Measurements from ENCODE around the gene STKLD1.

STKLD1 gene

DNA sequence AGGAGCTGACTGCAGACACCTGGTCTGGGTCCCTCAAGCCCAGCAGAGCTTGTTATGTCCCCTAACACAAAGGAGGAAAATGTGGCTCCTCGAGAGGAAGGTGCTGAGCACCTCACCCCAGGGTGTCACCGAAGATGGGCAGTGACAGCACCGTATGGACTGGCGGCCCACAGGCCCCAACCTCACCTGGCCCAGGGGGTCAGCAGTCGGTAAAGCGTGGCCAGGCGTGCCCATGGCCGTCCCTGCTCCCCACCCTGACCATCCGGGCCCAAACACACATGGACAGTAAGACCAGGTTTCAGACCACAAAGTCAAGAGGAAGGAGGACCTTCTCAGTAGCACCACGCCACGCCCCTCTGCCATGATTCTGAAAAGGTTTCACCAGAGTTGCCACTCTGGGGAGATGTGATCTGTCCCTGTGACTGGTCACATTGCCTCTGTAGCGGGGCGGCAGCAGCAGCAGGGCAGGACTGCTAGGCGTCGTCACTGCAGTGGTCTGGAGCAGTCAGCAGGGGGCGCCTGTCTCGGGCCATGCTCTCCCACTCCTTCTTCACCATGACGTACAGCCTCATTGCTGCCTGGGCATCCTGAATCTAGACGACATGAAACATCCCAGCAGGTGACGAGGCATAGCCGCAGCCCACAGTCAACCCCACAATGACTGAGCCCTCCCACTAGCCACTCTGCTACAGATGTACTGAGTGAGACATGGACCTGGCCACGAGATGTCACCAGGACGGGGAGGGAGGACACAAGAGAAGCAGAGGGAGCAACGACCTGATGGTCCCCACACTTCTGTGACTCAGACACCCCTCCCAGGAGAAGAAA lies 30.5 kb downstream of the STKLD1 start:
- H3K27ac ChIP-seq: no peak overlapping the region
- TF ChIP-seq, protein P1, sequence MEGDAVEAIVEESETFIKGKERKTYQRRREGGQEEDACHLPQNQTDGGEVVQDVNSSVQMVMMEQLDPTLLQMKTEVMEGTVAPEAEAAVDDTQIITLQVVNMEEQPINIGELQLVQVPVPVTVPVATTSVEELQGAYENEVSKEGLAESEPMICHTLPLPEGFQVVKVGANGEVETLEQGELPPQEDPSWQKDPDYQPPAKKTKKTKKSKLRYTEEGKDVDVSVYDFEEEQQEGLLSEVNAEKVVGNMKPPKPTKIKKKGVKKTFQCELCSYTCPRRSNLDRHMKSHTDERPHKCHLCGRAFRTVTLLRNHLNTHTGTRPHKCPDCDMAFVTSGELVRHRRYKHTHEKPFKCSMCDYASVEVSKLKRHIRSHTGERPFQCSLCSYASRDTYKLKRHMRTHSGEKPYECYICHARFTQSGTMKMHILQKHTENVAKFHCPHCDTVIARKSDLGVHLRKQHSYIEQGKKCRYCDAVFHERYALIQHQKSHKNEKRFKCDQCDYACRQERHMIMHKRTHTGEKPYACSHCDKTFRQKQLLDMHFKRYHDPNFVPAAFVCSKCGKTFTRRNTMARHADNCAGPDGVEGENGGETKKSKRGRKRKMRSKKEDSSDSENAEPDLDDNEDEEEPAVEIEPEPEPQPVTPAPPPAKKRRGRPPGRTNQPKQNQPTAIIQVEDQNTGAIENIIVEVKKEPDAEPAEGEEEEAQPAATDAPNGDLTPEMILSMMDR (conservative IDR thresholded peaks at IDR 0.05): peak; percentile 98

DNA sequence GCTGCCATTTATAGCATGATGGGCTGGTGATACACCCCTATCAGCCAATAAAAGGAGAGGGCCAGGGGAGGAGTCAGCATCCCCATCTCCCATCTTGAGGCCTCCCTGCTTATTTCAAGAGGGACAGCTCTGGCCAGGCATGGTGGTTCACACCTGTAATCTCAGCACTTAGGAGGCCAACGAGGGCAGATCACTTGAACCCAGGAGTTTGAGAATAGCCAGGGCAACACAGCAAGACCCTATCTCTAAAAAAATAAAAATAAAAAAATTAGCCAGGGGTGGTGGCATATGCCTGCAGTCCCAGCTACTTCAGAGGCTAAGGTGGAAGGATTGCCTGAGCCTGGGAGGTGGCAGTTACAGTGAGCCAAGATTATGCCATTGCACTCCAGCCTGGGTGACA lies 31.9 kb downstream of the STKLD1 start:
- TF ChIP-seq, protein P1 (conservative IDR thresholded peaks at IDR 0.05): no peak
- H3K27ac ChIP-seq: no peak overlapping the region

- H3K27ac ChIP-seq: no peak overlapping the region
- TF ChIP-seq, protein P1 (conservative IDR thresholded peaks at IDR 0.05): no peak
Observed at GRCh38 chr9:133415170-133415569, 39.0 kb downstream of the STKLD1 start.

DNA sequence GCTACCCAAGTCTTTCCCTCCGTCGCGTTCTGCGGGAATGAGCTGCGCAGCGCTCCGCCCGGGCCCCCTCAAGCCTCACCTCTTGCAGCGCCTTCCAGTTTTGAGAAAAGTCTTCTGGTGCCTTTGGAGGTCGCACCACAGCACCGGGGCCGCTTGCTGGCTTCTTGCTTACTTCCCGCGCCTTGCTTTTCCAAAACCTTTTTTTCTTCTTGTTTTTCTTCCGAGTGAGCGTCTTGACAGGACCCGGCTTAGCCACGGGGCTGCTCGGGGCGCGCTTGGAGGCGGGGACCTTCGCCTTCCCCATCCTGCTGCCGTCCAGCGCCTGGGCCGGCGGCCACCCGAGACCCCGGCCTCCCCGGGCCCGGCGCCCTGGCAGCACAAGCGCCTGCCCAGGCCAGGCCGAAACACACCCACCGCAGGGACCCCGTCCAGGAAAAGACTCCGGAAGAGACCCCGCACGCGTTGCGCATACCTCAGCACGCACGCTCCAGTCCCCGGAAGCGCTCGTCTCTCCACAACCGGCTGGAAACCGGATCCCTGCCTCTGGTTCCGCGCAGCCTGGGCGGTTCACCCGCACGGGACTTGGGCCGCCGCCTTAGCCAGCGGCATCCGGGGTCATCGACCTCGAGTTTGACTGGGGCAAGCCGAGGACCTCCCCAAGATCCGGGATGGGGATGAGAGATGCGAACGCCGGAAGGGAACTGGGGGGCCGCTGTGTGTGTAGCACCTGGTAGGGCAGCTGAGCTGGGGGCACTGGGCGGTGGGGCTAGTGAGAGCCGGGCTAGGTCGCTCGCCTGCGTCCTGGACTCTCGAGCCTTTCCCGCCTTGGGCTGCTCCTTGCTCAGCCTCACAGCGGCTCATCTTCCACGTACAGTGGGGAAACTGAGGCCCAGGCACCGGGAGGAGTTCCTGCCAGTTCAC lies 41.6 kb downstream of the STKLD1 start, which contains the start of gene REXO4:
TSS of gene REXO4 (minus strand) at position 470 of the 921 bp plus-strand sequence. CDS start at position 304, 166 bp downstream.
- TF ChIP-seq, protein P1 (conservative IDR thresholded peaks at IDR 0.05): no peak
- peak within 1 kb of the TSS; percentile 89 for H3K27ac ChIP-seq

GRCh38 chr9:133419005-133419404 lies 42.8 kb downstream of the STKLD1 start:
- TF ChIP-seq, protein P1 (conservative IDR thresholded peaks at IDR 0.05): no peak
- peak overlapping the region; percentile 89 for H3K27ac ChIP-seq

DNA sequence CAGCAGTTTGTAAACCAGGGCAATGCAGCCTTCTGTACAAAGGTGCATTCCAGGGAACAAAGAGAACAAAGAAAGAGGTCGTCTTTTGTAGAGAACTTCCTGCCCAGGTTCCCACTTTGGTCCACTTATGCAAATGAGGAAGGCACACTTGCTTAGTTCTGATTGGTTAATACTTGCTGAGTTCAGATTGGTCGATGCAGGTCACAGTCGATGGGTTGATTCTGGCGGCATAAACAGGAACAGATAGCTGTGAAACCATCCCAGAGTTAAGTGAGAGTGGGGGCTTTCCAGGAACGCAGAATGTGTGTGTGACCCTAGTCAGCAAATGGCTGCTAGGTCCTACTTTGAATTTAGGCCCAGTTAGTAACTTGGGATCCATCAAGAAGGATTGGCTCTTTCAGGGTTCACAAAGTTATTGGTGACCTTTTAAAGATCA lies 44.2 kb downstream of the STKLD1 start:
- H3K27ac ChIP-seq: no peak overlapping the region
- TF ChIP-seq, protein P1 (conservative IDR thresholded peaks at IDR 0.05): no peak
